HuH-7 (cell line): ENCODE results near the gene IL18BP.

Experiments
- DNase-seq: peaks from one replicate; pipeline ENCODE4 v3.0.0; 2011; ENCODE audit warnings: low spot score

IL18BP gene

GRCh38 chr11:71996946-71997345 is 1.8 kb upstream of the IL18BP start:
- no peak for DNase-seq

- no peak for DNase-seq
Measured at GRCh38 chr11:71997594-71997993, 1.1 kb upstream of the IL18BP start.

- no peak for DNase-seq
Measured at GRCh38 chr11:71998061-71998460, 648 bp upstream of the IL18BP start.

GRCh38 chr11:71999362-71999761 is 653 bp downstream of the IL18BP start:
- no peak for DNase-seq

GRCh38 chr11:71999798-72000197 is 1.1 kb downstream of the IL18BP start:
- DNase-seq, result no peak

- no peak for DNase-seq
Measured at GRCh38 chr11:72000202-72000867, 1.6 kb downstream of the IL18BP start.

- no peak for DNase-seq
Measured at GRCh38 chr11:72001285-72001684, 2.6 kb downstream of the IL18BP start.

- no peak for DNase-seq
Measured at GRCh38 chr11:72001834-72002591, 3.3 kb downstream of the IL18BP start.

GRCh38 chr11:72002841-72003775 is 4.4 kb downstream of the IL18BP start:
- DNase-seq, result no peak

GRCh38 chr11:72003776-72004171 is 5.1 kb downstream of the IL18BP start:
- no peak for DNase-seq

- DNase-seq, result no peak
Measured at GRCh38 chr11:72004515-72005346, 6.0 kb downstream of the IL18BP start.

GRCh38 chr11:72005347-72006260 is 6.9 kb downstream of the IL18BP start:
- no peak for DNase-seq

- no peak for DNase-seq
Measured at GRCh38 chr11:72006309-72007088, 7.8 kb downstream of the IL18BP start.

- DNase-seq, result no peak
Measured at GRCh38 chr11:72007089-72007476, 8.4 kb downstream of the IL18BP start.

- no peak for DNase-seq
Measured at GRCh38 chr11:72007587-72007986, 8.9 kb downstream of the IL18BP start.

GRCh38 chr11:72008728-72009127 is 10.0 kb downstream of the IL18BP start:
- DNase-seq, result no peak

GRCh38 chr11:72009156-72009555 is 10.4 kb downstream of the IL18BP start:
- no peak for DNase-seq

GRCh38 chr11:72010529-72011233 is 12.0 kb downstream of the IL18BP start:
- DNase-seq, result no peak

GRCh38 chr11:72012091-72012630 is 13.5 kb downstream of the IL18BP start:
- DNase-seq, result no peak
